ENCODE results near the gene FPGS. TPM values are rescaled to one million over a fixed set of nuclear protein-coding genes. Genes with fewer than 3 reads are reported as not detected.

The FPGS gene
- total and polyA plus RNA-seq, 2 of the 4 experiments (the other 2 are of a cell fraction): 43.9 to 75.7 TPM

GRCh38 chr9:127767410-127767809 lies 35.3 kb upstream of the FPGS start:
- no peak for TF ChIP-seq MAZ (IDR thresholded peaks at IDR 0.05; ENCODE audit: borderline replicate concordance, low read depth, low read length)
- no peak for TF ChIP-seq RCOR1 (IDR thresholded peaks at IDR 0.05; ENCODE audit: insufficient replicate concordance, low read length)
- TF ChIP-seq RAD21 (IDR thresholded peaks at IDR 0.05; ENCODE audit: low read length): no peak
- no peak for TF ChIP-seq CEBPB (IDR thresholded peaks at IDR 0.05; ENCODE audit: low read depth, low read length)
- TF ChIP-seq CHD1 (IDR thresholded peaks at IDR 0.05; ENCODE audit: low read depth, low read length): no peak
- TF ChIP-seq, protein P1, sequence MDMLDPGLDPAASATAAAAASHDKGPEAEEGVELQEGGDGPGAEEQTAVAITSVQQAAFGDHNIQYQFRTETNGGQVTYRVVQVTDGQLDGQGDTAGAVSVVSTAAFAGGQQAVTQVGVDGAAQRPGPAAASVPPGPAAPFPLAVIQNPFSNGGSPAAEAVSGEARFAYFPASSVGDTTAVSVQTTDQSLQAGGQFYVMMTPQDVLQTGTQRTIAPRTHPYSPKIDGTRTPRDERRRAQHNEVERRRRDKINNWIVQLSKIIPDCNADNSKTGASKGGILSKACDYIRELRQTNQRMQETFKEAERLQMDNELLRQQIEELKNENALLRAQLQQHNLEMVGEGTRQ (IDR thresholded peaks at IDR 0.05; ENCODE audit: low read depth, low read length): no peak
- TF ChIP-seq POLR2A (IDR thresholded peaks at IDR 0.05; ENCODE audit: low read depth, low read length): no peak
- Histone ChIP-seq H3K18ac (ENCODE audit: low read depth, low read length) (no peak overlapping the region), H2BK15ac (ENCODE audit: low read depth, low read length) (no peak overlapping the region), H3K9me1 (ENCODE audit: insufficient read depth, low read length) (no peaks in the 10 kb centered on the region; the same call in 1 of the 2 replicates), H3K36me3 (ENCODE audit: control insufficient read depth, insufficient read depth, low read length) (no peaks in the 10 kb centered on the region), H2AK5ac (ENCODE audit: low read depth, low read length) (no peak overlapping the region), H2AK9ac (replicated peaks; ENCODE audit: low read depth, low read length, poor library complexity) (no peak overlapping the region), H4K5ac (ENCODE audit: low read depth, low read length) (no peak overlapping the region), H3K27me3 (ENCODE audit: control insufficient read depth, insufficient read depth, low read length) (peaks cover 13% of the 10 kb centered on the region), H2BK20ac (ENCODE audit: low read depth, low read length) (no peak overlapping the region), H3K14ac (replicated peaks; ENCODE audit: low read depth, low read length) (no peak overlapping the region), H2BK5ac (ENCODE audit: low read depth, low read length, poor library complexity, severe bottlenecking) (no peak overlapping the region), H4K91ac (ENCODE audit: insufficient read depth, low read depth, low read length) (no peak overlapping the region), H3K27ac (ENCODE audit: insufficient read depth, low read length) (no peak overlapping the region), H3K79me1 (ENCODE audit: low read depth in 1 of 2, low read length in 2 of 2) (no peaks in the 10 kb centered on the region), H3K4me3 (ENCODE audit: insufficient read depth, low read depth, low read length) (no peak overlapping the region), H3K4ac (ENCODE audit: low read depth, low read length) (no peak overlapping the region), H3K4me2 (ENCODE audit: low read depth, low read length) (no peak overlapping the region), H3K9me3 (ENCODE audit: control insufficient read depth, insufficient read depth, low read length) (no peaks in the 10 kb centered on the region), H2BK120ac (ENCODE audit: low read depth, low read length) (no peak overlapping the region), H4K8ac (ENCODE audit: low read depth in 2 of 2, low read length in 2 of 2) (no peak overlapping the region; a peak in 1 of 4 replicates), H3K23ac (ENCODE audit: low read depth, low read length) (0 out of 2 replicates have a peak overlapping the region, but pooled peaks have one; percentile 1), H4K20me1 (ENCODE audit: insufficient read depth, low read length) (no peaks in the 10 kb centered on the region), H3K4me1 (ENCODE audit: control insufficient read depth, insufficient read depth, low read length) (peaks cover 2% of the 10 kb centered on the region; the same call in 1 of the 2 replicates), H3K56ac (ENCODE audit: extremely low read depth, insufficient read depth, low read length) (no peak overlapping the region), H2AFZ (replicated peaks; ENCODE audit: low read length, poor library complexity) (peak overlapping the region; percentile 39), H3K9ac (ENCODE audit: low read depth, low read length) (no peak overlapping the region)
- no TSS peak for BruUV-seq (replicated peaks)
- DNase-seq (no peak), ATAC-seq (ENCODE audit: low read depth) (no peak)
- POLR2A ChIA-PET (ENCODE audit: unreplicated experiment): no interaction called here
- in situ Hi-C loops (cut with MboI; ENCODE audit: low sequenced_read_pairs) (no loop called here), intact Hi-C loops (cut with micrococcal nuclease) (no loop called here), dilution Hi-C loops (cut with HindIII; ENCODE audit: low sequenced_read_pairs, unreplicated experiment) (no loop called here)
- no CpG with 5 or more reads among the region's 3 CpGs for WGBS, 2 experiments (ENCODE audit: extremely low coverage in 2 of 2, insufficient read length in 1 of 2)
- CTCF ChIA-PET: no interaction called here
